GM18868 (cell line): ENCODE data around the gene HNRNPM.
A peak's percentile ranks its signal among the peaks of the same experiment; 100 is the strongest.
"Not testable (repeated sequence)": the region's sequence is repeated elsewhere in the genome, so short reads cannot be mapped to it uniquely, and the experiment has no call there.

Experiments
- ATAC-seq: cut with Tn5 transposase; IDR thresholded peaks from one replicate; pipeline ENCODE4 v1.9.1; 2021; ENCODE audit warnings: mild to moderate bottlenecking, moderate library complexity; ENCODE audit not compliant: unreplicated experiment

HNRNPM gene

GRCh38 chr19:8444677-8445487, at the start of gene HNRNPM:
HNRNPM (plus strand) TSS chr19:8444975; CDS start chr19:8444999, 24 bp downstream.
- ATAC-seq, result peak; percentile 84

GRCh38 chr19:8395621-8396082, 49.1 kb upstream of the HNRNPM start:
- ATAC-seq, result no peak

GRCh38 chr19:8396185-8396562, 48.6 kb upstream of the HNRNPM start:
- ATAC-seq, result no peak

- peak; percentile 48 for ATAC-seq
These were observed 48.1 kb upstream of the HNRNPM start for GRCh38 chr19:8396563-8397203.

GRCh38 chr19:8397271-8397670, 47.5 kb upstream of the HNRNPM start:
- ATAC-seq, result no peak

- ATAC-seq, result no peak
These were observed 46.9 kb upstream of the HNRNPM start for GRCh38 chr19:8397746-8398310.

- ATAC-seq, result no peak
These were observed 46.4 kb upstream of the HNRNPM start for GRCh38 chr19:8398311-8398771.

GRCh38 chr19:8399681-8400188, 45.0 kb upstream of the HNRNPM start:
- ATAC-seq, result no peak

- no peak for ATAC-seq
These were observed 42.8 kb upstream of the HNRNPM start for GRCh38 chr19:8401981-8402411.

- ATAC-seq, result no peak
These were observed 41.5 kb upstream of the HNRNPM start for GRCh38 chr19:8403098-8403819.

- no peak for ATAC-seq
These were observed 41.0 kb upstream of the HNRNPM start for GRCh38 chr19:8403820-8404109.

- no peak for ATAC-seq
These were observed 40.2 kb upstream of the HNRNPM start for GRCh38 chr19:8404391-8405151.

- not testable (repeated sequence) for ATAC-seq
These were observed 34.1 kb upstream of the HNRNPM start for GRCh38 chr19:8410718-8411117.

GRCh38 chr19:8412783-8413628, 31.8 kb upstream of the HNRNPM start, which contains the start of gene MARCHF2:
MARCHF2 (plus strand) TSS chr19:8413305; CDS start chr19:8421841, 8,536 bp downstream.
- ATAC-seq, result peak; percentile 100

- no peak for ATAC-seq
These were observed 31.2 kb upstream of the HNRNPM start for GRCh38 chr19:8413629-8413995.

- no peak for ATAC-seq
These were observed 28.0 kb upstream of the HNRNPM start for GRCh38 chr19:8416796-8417195.

GRCh38 chr19:8421484-8422461, 23.0 kb upstream of the HNRNPM start:
- no peak for ATAC-seq

GRCh38 chr19:8423817-8424223, 21.0 kb upstream of the HNRNPM start:
- ATAC-seq, result no peak
